ENCODE results near the gene EZH1.

DNA sequence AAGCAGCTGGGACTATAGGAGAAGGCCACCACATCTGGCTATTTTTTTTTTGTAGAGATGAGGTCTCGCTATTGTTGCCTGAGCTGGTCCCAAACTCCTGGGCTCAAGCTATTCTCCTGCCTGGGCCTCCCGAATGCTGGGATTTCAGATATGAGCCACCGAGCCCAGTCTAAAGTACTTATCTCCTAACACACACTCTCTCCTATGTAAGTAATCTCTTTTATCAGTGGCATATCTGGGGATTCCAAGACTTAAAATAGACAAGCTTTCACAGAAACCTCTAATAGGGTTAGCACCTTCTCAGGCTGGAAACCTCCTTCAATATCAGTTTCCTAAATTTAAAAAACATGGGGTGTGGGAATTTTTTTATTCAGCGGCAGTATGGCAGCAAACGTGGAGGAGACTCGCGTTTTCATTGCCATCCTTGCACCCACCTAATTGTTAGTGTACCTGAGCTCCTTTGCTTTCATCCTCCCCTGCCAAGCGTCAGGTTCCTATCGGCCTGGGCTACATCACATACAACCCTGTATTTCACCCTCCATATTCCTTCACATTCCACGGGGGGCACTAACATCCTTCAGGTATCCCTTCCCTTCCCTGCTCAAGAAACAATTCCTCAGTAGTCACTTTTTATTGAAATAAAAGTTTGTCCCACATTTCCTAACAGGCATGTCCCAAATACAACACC, 1.1 kb downstream of the EZH1 start:
- TF ChIP-seq EZH2 (IDR thresholded peaks at IDR 0.05; ENCODE audit: insufficient read depth, poor library complexity, severe bottlenecking) (no peak), EZH2phosphoT487 (IDR thresholded peaks at IDR 0.05; ENCODE audit: insufficient read depth, low read depth) (no peak)

All from GM23248 (cell line).